Measurements from ENCODE around the gene KCTD3. TPM values are rescaled to one million over a fixed set of nuclear protein-coding genes. Genes with fewer than 3 reads are reported as not detected.

The KCTD3 gene
- total and polyA plus RNA-seq, 11 donors = 11.1 to 22.5 (median 15.4) TPM

DNA sequence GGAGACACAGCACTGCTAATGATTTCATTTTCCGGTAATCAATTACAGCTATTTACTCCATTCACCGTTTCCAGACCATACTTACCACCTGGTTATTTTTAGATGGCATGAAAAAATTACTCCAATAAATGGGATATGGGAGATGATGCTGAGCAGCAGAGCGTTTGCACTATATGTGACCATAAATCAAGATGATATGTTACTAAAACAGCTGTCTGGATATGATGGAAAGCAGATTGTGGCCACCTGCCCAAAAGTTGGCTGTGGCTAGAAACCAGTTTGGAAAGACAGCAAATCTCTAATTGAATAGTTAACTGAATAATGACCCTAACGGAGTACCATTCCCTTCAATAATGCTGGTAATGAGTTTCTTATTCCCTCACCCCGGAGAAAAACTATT lies 22.5 kb upstream of the KCTD3 start:
- Histone ChIP-seq H3K4me3 (no peak overlapping the region), H3K9me3 (peaks cover 0 to 17% (median 5%) of the 10 kb centered on the region in 12 donors), H3K27me3 (no peaks in the 10 kb centered on the region), H3K27ac (peak overlapping the region in 1 of 12 donors; percentile 2), H3K36me3 (no peaks in the 10 kb centered on the region), H3K4me1 (peaks cover 0 to 4% (median 0%) of the 10 kb centered on the region in 12 donors)
- DNase-seq (no peak), ATAC-seq (no peak)
- TF ChIP-seq POLR2A (IDR thresholded peaks at IDR 0.05) = no peak
- TF ChIP-seq, protein P1, sequence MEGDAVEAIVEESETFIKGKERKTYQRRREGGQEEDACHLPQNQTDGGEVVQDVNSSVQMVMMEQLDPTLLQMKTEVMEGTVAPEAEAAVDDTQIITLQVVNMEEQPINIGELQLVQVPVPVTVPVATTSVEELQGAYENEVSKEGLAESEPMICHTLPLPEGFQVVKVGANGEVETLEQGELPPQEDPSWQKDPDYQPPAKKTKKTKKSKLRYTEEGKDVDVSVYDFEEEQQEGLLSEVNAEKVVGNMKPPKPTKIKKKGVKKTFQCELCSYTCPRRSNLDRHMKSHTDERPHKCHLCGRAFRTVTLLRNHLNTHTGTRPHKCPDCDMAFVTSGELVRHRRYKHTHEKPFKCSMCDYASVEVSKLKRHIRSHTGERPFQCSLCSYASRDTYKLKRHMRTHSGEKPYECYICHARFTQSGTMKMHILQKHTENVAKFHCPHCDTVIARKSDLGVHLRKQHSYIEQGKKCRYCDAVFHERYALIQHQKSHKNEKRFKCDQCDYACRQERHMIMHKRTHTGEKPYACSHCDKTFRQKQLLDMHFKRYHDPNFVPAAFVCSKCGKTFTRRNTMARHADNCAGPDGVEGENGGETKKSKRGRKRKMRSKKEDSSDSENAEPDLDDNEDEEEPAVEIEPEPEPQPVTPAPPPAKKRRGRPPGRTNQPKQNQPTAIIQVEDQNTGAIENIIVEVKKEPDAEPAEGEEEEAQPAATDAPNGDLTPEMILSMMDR (IDR thresholded peaks at IDR 0.05) = no peak
- intact Hi-C loops (cut with DNase I) = no loop called here
- 86 to 91% (median 90%) methylated on average over 5 of the region's 5 CpGs for WGBS, 4 donors

DNA sequence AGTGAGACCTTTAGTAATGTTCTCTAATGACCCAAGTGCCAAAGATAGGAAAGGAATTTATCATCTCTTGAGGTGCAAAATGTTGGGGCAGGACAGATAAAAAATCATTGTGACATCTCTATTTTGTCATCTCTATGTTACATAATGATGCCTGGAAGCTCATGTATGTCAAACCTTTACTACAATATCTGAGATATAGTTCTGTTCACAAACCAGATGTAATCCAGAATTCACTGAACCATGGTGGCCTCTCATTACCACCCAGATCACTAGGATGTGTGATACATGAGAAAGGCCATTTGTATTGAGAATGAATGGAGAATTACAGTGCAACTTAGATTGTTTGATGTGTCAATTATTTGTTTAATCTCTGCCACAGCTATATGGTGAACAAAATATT lies 22.0 kb upstream of the KCTD3 start:
- no peak for ATAC-seq
- intact Hi-C loops (cut with DNase I) = no loop called here
- TF ChIP-seq POLR2A (IDR thresholded peaks at IDR 0.05) = no peak
- TF ChIP-seq, protein P1 (IDR thresholded peaks at IDR 0.05) = no peak

DNA sequence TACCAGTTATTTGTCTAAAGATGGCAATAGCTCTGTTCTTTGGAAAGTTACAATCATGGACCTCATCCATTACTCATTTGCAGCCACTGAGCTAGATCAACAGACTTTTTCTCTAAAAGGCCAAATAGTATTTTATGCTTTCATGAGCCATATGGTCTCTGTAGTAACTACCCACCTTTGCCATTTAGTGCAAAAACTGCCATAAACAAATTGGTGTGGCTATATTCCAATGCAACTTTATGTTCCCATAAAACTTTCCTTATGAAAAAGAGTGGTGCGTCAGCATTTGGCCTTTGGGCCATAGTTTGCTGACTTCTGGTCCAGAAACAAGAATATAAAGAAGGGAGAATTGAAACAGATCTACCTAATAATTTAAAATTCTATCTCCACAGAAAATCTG lies 20.1 kb upstream of the KCTD3 start:
- Histone ChIP-seq H3K9me3 (peaks cover 0 to 21% (median 5%) of the 10 kb centered on the region in 12 donors), H3K36me3 (no peaks in the 10 kb centered on the region), H3K4me1 (peaks cover 0 to 4% (median 0%) of the 10 kb centered on the region in 12 donors), H3K27ac (no peak overlapping the region), H3K27me3 (no peaks in the 10 kb centered on the region), H3K4me3 (no peak overlapping the region)
- intact Hi-C loops (cut with DNase I) = no loop called here
- DNase-seq = no peak
- 95 to 100% (median 99%) methylated on average over 1 of the region's 1 CpG for WGBS, 4 donors
- ATAC-seq = no peak
- no peak for TF ChIP-seq POLR2A (IDR thresholded peaks at IDR 0.05)

More for the DNA sequence above, 22.0 kb upstream of the KCTD3 start:
- H3K27me3 ChIP-seq = no peaks in the 10 kb centered on the region
- no peak overlapping the region for H3K27ac ChIP-seq
- H3K36me3 ChIP-seq = no peaks in the 10 kb centered on the region
- no peak for DNase-seq
- peaks cover 0 to 4% (median 0%) of the 10 kb centered on the region in 12 donors for H3K4me1 ChIP-seq
- peaks cover 0 to 17% (median 5%) of the 10 kb centered on the region in 12 donors for H3K9me3 ChIP-seq
- H3K4me3 ChIP-seq = no peak overlapping the region

DNA sequence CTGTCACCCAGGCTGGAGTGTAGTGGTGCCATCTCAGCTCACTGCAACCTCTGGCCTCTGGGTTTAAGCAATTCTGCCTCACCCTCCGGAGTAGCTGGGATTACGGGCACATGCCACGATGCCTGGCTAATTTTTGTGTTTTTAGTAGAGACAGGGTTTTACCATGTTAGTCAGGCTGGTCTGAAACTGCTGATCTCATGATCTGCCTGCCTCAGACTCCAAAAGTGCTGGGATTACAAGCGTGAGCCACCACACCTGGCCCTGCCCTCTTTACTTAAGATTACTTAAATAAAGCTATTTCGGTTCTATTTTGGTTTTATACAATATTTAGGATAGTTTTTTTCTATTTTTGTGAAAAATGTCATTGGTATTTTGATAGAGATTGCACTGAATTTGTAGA lies 15.3 kb upstream of the KCTD3 start:
- no peak for DNase-seq
- intact Hi-C loops (cut with DNase I) = no loop called here
- no peak for ATAC-seq
- WGBS, 4 donors = 87 to 93% (median 89%) methylated on average over 5 of the region's 5 CpGs
- Histone ChIP-seq H3K9me3 (peaks cover 0 to 36% (median 19%) of the 10 kb centered on the region in 12 donors), H3K36me3 (no peaks in the 10 kb centered on the region), H3K27me3 (no peaks in the 10 kb centered on the region), H3K4me1 (no peaks in the 10 kb centered on the region), H3K4me3 (no peak overlapping the region), H3K27ac (no peak overlapping the region)
- TF ChIP-seq POLR2A (IDR thresholded peaks at IDR 0.05) = no peak
- TF ChIP-seq, protein P1 (IDR thresholded peaks at IDR 0.05) = no peak

DNA sequence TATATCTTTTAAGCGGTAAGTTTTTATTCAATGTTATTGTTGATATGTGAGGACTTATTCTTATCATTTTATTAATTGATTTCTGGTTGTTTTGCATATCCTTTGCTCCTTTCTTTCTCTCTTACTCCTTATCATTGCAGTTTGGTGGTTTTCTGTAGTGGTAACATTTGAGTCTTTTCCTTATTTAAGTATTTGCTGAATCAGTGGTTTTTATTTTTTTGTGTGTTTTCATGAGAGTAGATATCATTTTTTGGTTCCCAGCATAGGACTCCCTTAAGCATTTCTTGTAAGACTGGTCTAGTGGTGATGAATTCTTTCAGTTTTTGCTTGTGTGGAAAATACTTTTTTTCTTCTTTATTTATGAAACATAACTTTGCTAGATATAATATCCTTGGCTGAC lies 12.2 kb upstream of the KCTD3 start:
- no peak for ATAC-seq
- no peak for DNase-seq
- no peaks in the 10 kb centered on the region for H3K27me3 ChIP-seq

More for the DNA sequence above, 12.2 kb upstream of the KCTD3 start:
- intact Hi-C loops (cut with DNase I) = no loop called here
- 85 to 95% (median 95%) methylated on average over 1 of the region's 1 CpG for WGBS, 4 donors
- TF ChIP-seq, protein P1 (IDR thresholded peaks at IDR 0.05) = no peak
- no peak for TF ChIP-seq POLR2A (IDR thresholded peaks at IDR 0.05)
- peaks cover 0 to 36% (median 19%) of the 10 kb centered on the region in 12 donors for H3K9me3 ChIP-seq
- no peak overlapping the region for H3K27ac ChIP-seq
- no peaks in the 10 kb centered on the region for H3K4me1 ChIP-seq
- no peak overlapping the region for H3K4me3 ChIP-seq
- no peaks in the 10 kb centered on the region for H3K36me3 ChIP-seq

All from heart left ventricle (tissue), 16 donors.